Tibial nerve (tissue), 4 donors: ENCODE measurements around the gene PFDN2.

ENCODE experiments used
- CTCF ChIP-seq, 5 experiments: fragments of 200-600 bp in 3 of 5; fragments of 450-650 bp in 2 of 5; sonication (generic) in 3 of 5; IDR thresholded peaks; one replicate each; pipeline ENCODE4 v1.5.1; 2016 to 2019; ENCODE audit warnings: antibody characterized with exemption in 5 of 5, mild to moderate bottlenecking in 3 of 5, moderate library complexity in 2 of 5
- EP300 ChIP-seq, 2 donors: sonication (generic); formaldehyde crosslinking; IDR thresholded peaks; one replicate each; pipeline ENCODE4 v1.6.1; 2017; ENCODE audit warnings: antibody characterized with exemption in 2 of 2, mild to moderate bottlenecking in 1 of 2
- POLR2A ChIP-seq, 2 donors: fragments of 450-650 bp; IDR thresholded peaks; one replicate each; pipeline ENCODE4 v1.6.1; 2017; ENCODE audit warnings: antibody characterized with exemption in 2 of 2, mild to moderate bottlenecking in 2 of 2, moderate library complexity in 2 of 2

GRCh38 chr1:161051219-161051618, 66.6 kb downstream of the PFDN2 start:
- TF ChIP-seq CTCF (IDR thresholded peaks at IDR 0.05): no peak
- no peak for TF ChIP-seq POLR2A (IDR thresholded peaks at IDR 0.05)
- TF ChIP-seq EP300 (IDR thresholded peaks at IDR 0.05): no peak
